Chondrocyte (in vitro differentiated cells): Measurements from ENCODE around the gene SH3BP2. TPM values are rescaled to one million over a fixed set of nuclear protein-coding genes. Genes with fewer than 3 reads are reported as not detected.

ENCODE experiments used
- DNase-seq: peaks from one replicate; pipeline ENCODE4 v3.0.0; 2021; ENCODE audit warnings: mixed read lengths, low spot score
- H3K27ac Mint-ChIP-seq: one replicate; pipeline ENCODE4 v1.8.0; 2021; ENCODE audit warnings: mild to moderate bottlenecking, moderate library complexity, mixed read lengths; ENCODE audit not compliant: unreplicated experiment
- H3K27me3 Mint-ChIP-seq: 2 replicates; pipeline ENCODE4 v1.8.0; 2021; ENCODE audit warnings: low read depth, mixed read lengths
- H3K36me3 Mint-ChIP-seq: 2 replicates; pipeline ENCODE4 v1.8.0; 2021; ENCODE audit warnings: low read depth, mixed read lengths
- H3K4me1 Mint-ChIP-seq: 2 replicates; pipeline ENCODE4 v1.8.0; 2021; ENCODE audit warnings: low read depth, mild to moderate bottlenecking, mixed read lengths
- H3K4me3 Mint-ChIP-seq: one replicate; pipeline ENCODE4 v1.8.0; 2021; ENCODE audit warnings: mild to moderate bottlenecking, moderate library complexity, mixed read lengths; ENCODE audit not compliant: unreplicated experiment
- H3K9me3 Mint-ChIP-seq: 2 replicates; pipeline ENCODE4 v1.8.0; 2021; ENCODE audit warnings: low read depth, mixed read lengths
- CTCF ChIP-seq: fragments of 200-600 bp; sonication (generic); IDR thresholded peaks from 2 replicates; pipeline ENCODE4 v1.5.0; 2021; ENCODE audit warnings: antibody characterized with exemption, mild to moderate bottlenecking, moderate library complexity
- total RNA-seq: library from RNA; stranded (reverse); gene quantifications from 3 replicates; pipeline ENCODE4 v1.2.1, GENCODE V29; 2021

The SH3BP2 gene
- total RNA-seq, 1 donor from 2014 or later = 59.8 TPM

- Mint-ChIP-seq H3K27ac (peak overlapping the region; percentile 73), H3K36me3 (peaks cover 10% of the 10 kb centered on the region), H3K4me1 (peaks cover 20% of the 10 kb centered on the region), H3K9me3 (peaks cover 3% of the 10 kb centered on the region), H3K4me3 (no peak overlapping the region), H3K27me3 (no peaks in the 10 kb centered on the region)
- DNase-seq = no peak
- TF ChIP-seq CTCF = no peak
Measured at GRCh38 chr4:2837904-2838496, 45.1 kb downstream of the SH3BP2 start.

- Mint-ChIP-seq H3K27ac (no peak overlapping the region), H3K9me3 (peaks cover 3% of the 10 kb centered on the region), H3K27me3 (no peaks in the 10 kb centered on the region), H3K36me3 (peaks cover 5% of the 10 kb centered on the region), H3K4me3 (no peak overlapping the region), H3K4me1 (peaks cover 22% of the 10 kb centered on the region)
- no peak for DNase-seq
- no peak for TF ChIP-seq CTCF
Measured at GRCh38 chr4:2839060-2839459, 46.2 kb downstream of the SH3BP2 start.

GRCh38 chr4:2842687-2843262, 49.9 kb downstream of the SH3BP2 start:
- Mint-ChIP-seq H3K4me1 (peaks cover 37% of the 10 kb centered on the region), H3K4me3 (peak overlapping the region; percentile 76), H3K27me3 (no peaks in the 10 kb centered on the region), H3K36me3 (peaks cover 5% of the 10 kb centered on the region), H3K27ac (peak overlapping the region; percentile 65), H3K9me3 (peaks cover 3% of the 10 kb centered on the region)
- no peak for DNase-seq
- no peak for TF ChIP-seq CTCF

- Mint-ChIP-seq H3K27ac (peak within 1 kb of the TSS; percentile 86), H3K9me3 (peaks cover 3% of the 10 kb centered on the region), H3K27me3 (no peaks in the 10 kb centered on the region), H3K4me3 (peak within 1 kb of the TSS; percentile 91), H3K4me1 (peaks cover 37% of the 10 kb centered on the region), H3K36me3 (peaks cover 3% of the 10 kb centered on the region)
- TF ChIP-seq CTCF = no peak
- DNase-seq = peak; percentile 98
Measured at GRCh38 chr4:2843263-2843940, 50.5 kb downstream of the SH3BP2 start, which contains the start of gene ADD1. ADD1 (plus strand) TSS chr4:2843844; CDS start chr4:2875916, 32,072 bp downstream.

- H3K9me3 Mint-ChIP-seq = peaks cover 3% of the 10 kb centered on the region
- peak overlapping the region; percentile 86 for H3K27ac Mint-ChIP-seq
- peak overlapping the region; percentile 91 for H3K4me3 Mint-ChIP-seq
- peaks cover 42% of the 10 kb centered on the region for H3K4me1 Mint-ChIP-seq
- no peak for DNase-seq
- no peak for TF ChIP-seq CTCF
- H3K36me3 Mint-ChIP-seq = peaks cover 3% of the 10 kb centered on the region
- no peaks in the 10 kb centered on the region for H3K27me3 Mint-ChIP-seq
Measured at GRCh38 chr4:2843941-2844584, 51.2 kb downstream of the SH3BP2 start.
